ENCODE data around the gene IRS2. TPM values are rescaled to one million over a fixed set of nuclear protein-coding genes. Genes with fewer than 3 reads are reported as not detected.
"Not testable (repeated sequence)": the region's sequence is repeated elsewhere in the genome, so short reads cannot be mapped to it uniquely, and the experiment has no call there.

IRS2 gene
- 11.5 TPM for polyA plus RNA-seq (2013, experiment 1 of 2; ENCODE audit: insufficient read length)
- polyA plus RNA-seq (2013, experiment 2 of 2; ENCODE audit: insufficient read length): 12.1 TPM

- DNase-seq: peak; percentile 93
These were observed at the start of gene IRS2 for GRCh38 chr13:109786457-109787134. Gene IRS2 (minus strand): TSS chr13:109786583. CDS start chr13:109786053, 530 bp downstream.

DNA sequence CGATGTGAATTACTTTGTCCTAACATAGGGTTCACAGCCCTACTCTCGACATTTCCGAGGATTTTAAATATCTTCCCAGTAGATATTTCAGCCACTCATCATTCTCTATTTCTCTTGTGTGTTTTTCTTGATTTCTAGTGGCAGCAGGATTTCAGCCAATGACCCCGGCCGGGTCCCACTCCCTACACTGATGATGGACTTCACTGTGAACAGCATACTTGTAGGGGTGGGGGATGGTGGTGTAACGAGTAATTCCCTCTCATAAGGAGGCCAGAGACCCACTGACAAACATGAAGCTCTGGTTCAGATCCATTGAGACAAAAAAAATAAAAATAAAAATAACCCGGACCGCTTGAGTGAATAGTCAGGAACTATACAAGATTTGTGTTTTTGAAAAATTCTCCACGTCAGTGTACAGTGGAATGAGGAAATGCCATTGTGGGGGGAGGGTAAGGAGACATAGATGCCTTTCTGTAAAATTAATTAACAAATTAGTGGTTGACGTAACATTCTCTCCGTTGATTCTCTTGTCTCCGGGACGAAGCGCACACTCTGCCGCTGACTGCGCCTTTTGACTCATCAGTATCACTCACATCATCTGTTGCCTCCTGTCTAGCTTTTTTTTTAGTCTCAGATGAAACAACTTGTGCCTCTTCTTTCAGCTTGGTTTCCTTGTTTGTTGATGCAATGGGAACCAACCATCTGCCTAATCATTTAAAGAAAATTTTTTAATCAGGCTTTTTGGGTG, 48.8 kb upstream of the IRS2 start:
- DNase-seq: peak; percentile 73

- no peak for DNase-seq
These were observed 47.6 kb upstream of the IRS2 start for GRCh38 chr13:109833940-109834339.

DNA sequence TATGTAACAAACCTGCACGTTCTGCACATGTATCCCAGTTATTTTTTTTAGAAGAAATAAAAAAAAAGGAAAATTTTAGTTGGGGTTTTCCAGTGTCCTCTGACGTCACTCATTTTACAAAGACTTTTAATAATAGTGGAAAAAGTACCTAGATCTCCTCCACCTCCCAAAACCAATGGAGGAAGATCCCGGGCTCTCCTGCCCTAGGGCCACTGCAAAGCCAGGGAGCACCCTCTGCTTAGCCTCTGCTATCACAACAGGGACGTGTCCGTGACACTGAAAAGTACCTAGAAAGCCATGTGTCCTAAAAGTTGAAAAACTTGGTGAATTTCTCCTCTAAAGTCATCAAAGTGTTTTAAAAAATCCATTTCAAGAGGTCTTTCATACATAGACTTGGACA, 46.7 kb upstream of the IRS2 start:
- no peak for DNase-seq

DNA sequence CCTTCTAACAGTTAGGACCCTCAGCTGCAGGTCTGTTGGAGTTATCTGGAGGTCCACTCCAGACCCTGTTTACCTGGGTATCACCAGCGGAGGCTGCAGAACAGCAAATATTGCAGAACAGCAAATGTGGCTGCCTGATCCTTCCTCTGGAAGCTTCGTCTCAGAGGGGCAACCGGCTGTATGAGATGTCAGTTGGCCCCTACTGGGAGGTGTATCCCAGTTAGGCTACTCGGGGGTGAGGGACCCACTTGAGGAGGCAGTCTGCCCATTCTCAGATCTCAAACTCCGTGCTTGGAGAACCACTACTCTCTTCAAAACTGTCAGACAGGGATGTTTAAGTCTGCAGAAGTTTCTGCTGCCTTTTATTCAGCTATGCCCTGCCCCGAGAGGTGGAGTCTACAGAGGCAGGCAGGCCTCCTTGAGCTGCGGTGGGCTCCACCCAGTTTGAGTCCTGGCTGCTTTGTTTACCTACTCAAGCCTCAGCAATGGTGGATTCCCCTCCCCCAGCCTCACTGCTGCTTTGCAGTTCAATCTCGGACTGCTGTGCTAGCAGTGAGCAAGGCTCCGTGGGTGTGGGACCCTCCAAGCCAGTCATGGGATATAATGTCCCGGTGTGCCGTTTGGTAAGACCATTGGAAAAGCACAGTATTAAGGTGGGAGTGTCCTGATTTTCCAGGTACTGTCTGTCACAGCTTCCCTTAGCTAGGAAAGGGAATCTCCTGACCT, 42.4 kb upstream of the IRS2 start:
- DNase-seq: not testable (repeated sequence)

DNA sequence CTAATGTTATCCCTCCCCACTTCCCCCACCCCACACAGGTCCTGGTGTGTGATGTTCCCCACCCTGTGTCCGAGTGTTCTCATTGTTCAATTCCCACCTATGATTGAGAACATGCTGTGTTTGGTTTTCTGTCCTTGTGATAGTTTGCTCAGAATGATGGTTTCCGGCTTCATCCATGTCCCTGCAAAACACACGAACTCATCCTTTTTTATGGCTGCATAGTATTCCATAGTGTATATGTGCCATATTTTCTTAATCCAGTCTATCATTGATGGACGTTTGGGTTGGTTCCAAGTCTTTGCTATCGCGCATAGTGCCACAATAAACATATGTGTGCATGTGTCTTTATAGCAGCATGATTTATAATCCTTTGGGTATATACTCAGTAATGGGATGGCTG, 36.8 kb upstream of the IRS2 start:
- DNase-seq: not testable (repeated sequence)

- no peak for DNase-seq
These were observed 34.7 kb upstream of the IRS2 start for GRCh38 chr13:109821103-109821502.

GRCh38 chr13:109819874-109820273, 33.5 kb upstream of the IRS2 start:
- no peak for DNase-seq

GRCh38 chr13:109818886-109819285, 32.5 kb upstream of the IRS2 start:
- peak; percentile 87 for DNase-seq

GRCh38 chr13:109817591-109818535, 31.5 kb upstream of the IRS2 start:
- DNase-seq: peak; percentile 47

- DNase-seq: peak; percentile 90
These were observed 30.4 kb upstream of the IRS2 start for GRCh38 chr13:109816808-109817203.

DNA sequence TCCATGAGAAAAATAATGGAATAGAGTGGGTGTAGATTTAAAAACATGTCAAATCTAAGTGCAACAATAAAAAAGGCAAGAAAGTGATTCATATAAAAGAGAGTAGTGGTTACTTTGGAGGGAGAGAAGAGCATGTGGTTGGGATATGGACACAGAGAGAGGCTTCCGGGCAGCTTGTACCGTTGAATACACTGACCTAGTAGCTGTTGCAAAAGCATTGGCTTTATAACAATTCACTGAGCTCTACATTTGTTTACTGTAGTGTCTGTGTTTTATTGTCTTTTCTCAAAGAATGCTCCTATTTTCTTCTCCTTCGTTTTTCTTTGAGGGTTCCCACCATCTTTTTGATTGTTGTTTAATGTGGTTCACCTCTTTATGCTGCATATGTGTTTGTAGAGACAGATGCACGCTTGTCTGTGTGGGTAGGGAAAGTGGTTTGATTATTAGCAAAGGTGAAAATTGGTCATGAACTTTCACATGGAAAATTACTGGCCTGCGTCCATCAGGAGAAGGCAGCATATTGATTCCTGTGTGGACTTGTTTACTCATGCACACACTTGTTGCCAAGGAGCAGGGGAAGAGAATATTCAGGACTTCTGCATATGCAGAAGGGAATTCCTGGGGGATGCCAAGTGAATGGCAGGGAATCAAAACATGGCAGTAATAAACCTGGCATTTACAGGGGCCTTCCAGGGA, 29.9 kb upstream of the IRS2 start:
- no peak for DNase-seq

DNA sequence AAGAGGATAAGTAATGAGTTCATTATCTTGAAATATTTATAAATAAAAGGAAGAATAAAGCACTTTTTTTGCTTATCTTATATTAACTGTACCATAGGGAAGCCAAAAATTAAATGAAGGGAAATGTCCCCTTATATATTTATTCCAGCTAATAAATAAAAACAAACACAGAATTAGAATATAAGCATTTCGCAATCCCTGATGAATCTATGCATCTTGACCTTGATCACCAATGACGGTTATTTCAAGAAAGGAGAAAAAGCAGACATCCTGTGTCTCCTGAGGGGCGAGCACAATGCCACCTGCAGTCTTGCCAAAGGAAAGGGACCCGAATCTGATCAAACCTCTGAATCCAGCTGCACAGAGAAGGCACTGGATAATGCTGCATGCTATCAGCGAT, 29.3 kb upstream of the IRS2 start:
- no peak for DNase-seq

GRCh38 chr13:109813663-109814062, 27.3 kb upstream of the IRS2 start:
- no peak for DNase-seq

GRCh38 chr13:109812382-109812781, 26.0 kb upstream of the IRS2 start:
- no peak for DNase-seq

- DNase-seq: peak; percentile 11
These were observed 24.6 kb upstream of the IRS2 start for GRCh38 chr13:109810761-109811510.

DNA sequence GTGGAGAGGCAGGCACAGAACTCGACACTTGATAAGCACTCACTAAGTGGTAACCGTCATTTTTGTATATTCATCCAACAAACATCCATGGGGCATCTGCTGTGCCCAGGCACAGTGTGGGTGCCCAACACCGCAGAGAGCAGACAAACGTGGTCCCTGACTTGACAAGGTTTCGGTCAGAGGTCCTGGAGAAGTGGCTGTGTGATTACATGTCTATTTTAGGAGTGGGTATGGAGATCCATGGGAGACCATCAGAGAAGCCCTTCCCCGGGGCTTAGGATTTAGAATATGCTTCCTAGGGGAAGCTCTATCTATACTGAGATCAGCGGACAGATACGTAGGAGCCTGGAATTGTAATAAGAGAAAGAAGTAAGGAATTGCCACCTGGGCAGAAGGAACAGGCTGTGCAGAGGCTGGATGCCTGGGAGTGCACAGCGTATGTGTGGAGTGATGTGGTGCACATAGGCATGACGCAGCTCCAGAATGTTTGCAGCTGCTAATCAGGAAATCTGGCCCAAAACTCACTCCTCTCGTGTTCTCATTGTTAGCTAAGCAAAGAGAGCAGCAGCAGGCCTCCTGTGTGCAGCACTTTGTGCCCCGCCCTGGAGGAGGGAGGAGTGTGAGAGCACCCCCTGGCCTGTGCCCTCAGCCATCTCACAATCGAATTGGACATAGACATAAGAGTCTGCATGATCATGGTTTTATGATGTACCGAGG, 23.0 kb upstream of the IRS2 start:
- peak; percentile 46 for DNase-seq

DNA sequence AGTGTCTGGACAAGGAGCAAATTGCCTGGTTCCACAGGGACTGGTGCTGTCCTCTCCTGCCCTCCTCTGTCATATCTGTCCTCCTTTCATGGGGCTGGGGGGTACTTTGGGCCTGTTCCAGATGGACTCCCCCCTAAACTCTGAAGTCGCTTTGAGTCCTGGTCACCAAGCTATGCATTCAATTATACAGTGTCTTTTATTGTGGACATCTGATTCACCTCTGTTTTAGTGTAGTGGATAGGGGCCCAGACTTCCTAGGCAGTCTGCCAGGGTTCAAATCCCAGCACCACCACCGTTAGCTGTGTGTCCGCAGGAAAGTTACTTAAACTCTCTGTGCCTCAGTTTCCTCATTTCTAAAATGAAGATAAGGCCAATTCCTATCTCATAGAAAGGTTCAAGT, 21.0 kb upstream of the IRS2 start:
- no peak for DNase-seq

GRCh38 chr13:109804654-109805053, 18.3 kb upstream of the IRS2 start:
- DNase-seq: no peak

DNA sequence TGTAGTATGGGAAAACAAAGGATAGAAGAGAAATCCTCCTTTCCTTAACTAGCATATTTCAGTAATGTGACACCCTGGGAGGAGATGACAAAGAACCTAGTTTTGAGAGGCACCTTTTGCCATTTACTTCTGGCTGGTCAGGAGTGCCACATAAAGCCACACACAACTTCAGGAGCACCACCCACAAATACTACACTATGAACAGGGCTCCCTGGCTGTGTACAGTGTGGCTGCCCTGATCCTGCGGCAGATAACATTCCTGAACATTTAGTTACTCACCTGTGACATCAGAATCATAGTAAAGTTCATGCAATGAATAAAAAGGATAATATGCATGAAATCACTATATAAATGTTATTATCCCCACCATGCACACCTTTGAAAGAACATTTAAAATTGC, 17.4 kb upstream of the IRS2 start:
- DNase-seq: no peak

Data from fibroblast of skin of abdomen (primary cell).